Vagina (tissue), 2 donors: ENCODE data around the gene PPP4R3A.

ENCODE experiments used
- POLR2A ChIP-seq, 2 donors: fragments of 450-650 bp; IDR thresholded peaks; one replicate each; pipeline ENCODE4 v1.6.1; 2017; ENCODE audit warnings: antibody characterized with exemption in 2 of 2, mild to moderate bottlenecking in 2 of 2, moderate library complexity in 2 of 2
- POLR2AphosphoS5 ChIP-seq, 2 donors: sonication (generic); formaldehyde crosslinking; IDR thresholded peaks; one replicate each; pipeline ENCODE4 v1.9.0; 2017; ENCODE audit warnings: antibody characterized with exemption in 2 of 2, mild to moderate bottlenecking in 2 of 2, low read depth in 1 of 2; ENCODE audit not compliant: insufficient read depth in 1 of 2
- TF ChIP-seq, protein P1 (sequence below), 3 experiments: fragments of 450-650 bp in 2 of 3; fragments of 200-600 bp in 1 of 3; sonication (generic) in 1 of 3; IDR thresholded peaks; one replicate each; pipeline ENCODE4 v1.5.1; 2017 to 2019; ENCODE audit warnings: antibody characterized with exemption in 3 of 3, mild to moderate bottlenecking in 2 of 3, moderate library complexity in 2 of 3

DNA sequence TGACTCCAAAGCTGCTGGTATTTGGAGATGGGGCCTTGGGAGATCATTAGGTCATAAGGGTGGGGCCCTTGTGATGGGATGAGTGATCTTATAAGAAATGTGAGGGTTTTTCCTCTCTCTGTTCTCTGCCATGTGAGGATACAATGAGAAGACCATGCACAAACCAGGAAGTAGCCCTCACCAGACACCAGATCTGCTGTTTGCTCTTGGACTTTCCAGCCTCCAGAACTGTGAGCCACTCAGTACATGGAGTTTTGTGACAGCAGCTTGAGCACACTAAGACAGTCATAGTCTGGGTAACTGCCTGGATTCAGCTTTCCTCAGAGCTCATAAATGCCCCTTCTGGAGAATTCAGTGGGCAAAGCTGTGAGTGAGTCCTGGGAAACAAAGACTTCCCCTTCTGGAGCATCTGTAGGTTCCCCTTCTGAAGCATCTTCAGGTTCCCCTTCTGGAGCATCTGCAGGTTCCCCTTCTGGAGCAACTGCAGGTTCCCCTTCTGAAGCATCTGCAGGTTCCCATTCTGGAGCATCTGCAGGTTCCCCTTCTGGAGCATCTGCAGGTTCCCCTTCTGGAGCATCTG lies 11.0 kb upstream of the PPP4R3A start:
- TF ChIP-seq, protein P1, sequence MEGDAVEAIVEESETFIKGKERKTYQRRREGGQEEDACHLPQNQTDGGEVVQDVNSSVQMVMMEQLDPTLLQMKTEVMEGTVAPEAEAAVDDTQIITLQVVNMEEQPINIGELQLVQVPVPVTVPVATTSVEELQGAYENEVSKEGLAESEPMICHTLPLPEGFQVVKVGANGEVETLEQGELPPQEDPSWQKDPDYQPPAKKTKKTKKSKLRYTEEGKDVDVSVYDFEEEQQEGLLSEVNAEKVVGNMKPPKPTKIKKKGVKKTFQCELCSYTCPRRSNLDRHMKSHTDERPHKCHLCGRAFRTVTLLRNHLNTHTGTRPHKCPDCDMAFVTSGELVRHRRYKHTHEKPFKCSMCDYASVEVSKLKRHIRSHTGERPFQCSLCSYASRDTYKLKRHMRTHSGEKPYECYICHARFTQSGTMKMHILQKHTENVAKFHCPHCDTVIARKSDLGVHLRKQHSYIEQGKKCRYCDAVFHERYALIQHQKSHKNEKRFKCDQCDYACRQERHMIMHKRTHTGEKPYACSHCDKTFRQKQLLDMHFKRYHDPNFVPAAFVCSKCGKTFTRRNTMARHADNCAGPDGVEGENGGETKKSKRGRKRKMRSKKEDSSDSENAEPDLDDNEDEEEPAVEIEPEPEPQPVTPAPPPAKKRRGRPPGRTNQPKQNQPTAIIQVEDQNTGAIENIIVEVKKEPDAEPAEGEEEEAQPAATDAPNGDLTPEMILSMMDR (IDR thresholded peaks at IDR 0.05) = no peak
- TF ChIP-seq POLR2AphosphoS5 (IDR thresholded peaks at IDR 0.05; ENCODE audit: insufficient read depth in 1 of 2, low read depth in 1 of 2) (no peak), POLR2A (IDR thresholded peaks at IDR 0.05) (no peak)
